ENCODE data around the gene CDC42SE2. TPM values are rescaled to one million over a fixed set of nuclear protein-coding genes. Genes with fewer than 3 reads are reported as not detected.

Gene CDC42SE2
- total RNA-seq, 4 donors from 2014 or later = 23.9 to 29.6 (median 26.4) TPM

DNA sequence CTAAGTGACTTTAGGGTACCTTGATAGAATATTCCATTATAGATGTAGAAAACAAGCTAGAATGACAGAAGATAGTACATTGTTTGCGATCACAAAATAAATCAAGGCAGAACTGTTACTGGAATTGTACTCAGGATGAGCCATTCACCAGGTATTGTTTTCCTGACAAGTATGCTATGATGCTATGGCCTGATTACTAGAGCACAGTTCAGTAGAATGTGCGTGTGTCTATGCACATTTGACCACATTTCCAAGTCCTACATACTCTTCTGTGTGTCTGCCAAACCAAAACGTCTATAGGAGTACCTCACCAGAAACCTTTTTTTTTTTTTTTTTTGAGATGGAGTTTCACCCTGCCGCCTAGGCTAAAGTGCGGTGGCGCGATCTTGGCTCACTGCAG is 43.3 kb upstream of the CDC42SE2 start:
- Histone ChIP-seq H3K27ac (no peak overlapping the region), H3K9me3 (no peaks in the 10 kb centered on the region), H3K4me3 (no peak overlapping the region), H3K27me3 (no peaks in the 10 kb centered on the region), H3K36me3 (no peaks in the 10 kb centered on the region), H3K4me1 (no peaks in the 10 kb centered on the region)
- intact Hi-C loops (cut with DNase I; ENCODE audit: low total_unique reads) (no loop called here), in situ Hi-C loops (cut with MboI; ENCODE audit: low sequenced_read_pairs in 4 of 4) (no loop called here)
- DNase-seq = no peak
- no peak for TF ChIP-seq CTCF (IDR thresholded peaks at IDR 0.05 in 4 of 5, conservative IDR thresholded peaks at IDR 0.05 in 1 of 5)
- no peak for TF ChIP-seq POLR2A (IDR thresholded peaks at IDR 0.05)
- no peak for ATAC-seq

GRCh38 chr5:131221008-131221703 is 42.7 kb upstream of the CDC42SE2 start:
- ATAC-seq = no peak
- TF ChIP-seq POLR2A (IDR thresholded peaks at IDR 0.05) (no peak), CTCF (IDR thresholded peaks at IDR 0.05 in 4 of 5, conservative IDR thresholded peaks at IDR 0.05 in 1 of 5) (no peak)
- in situ Hi-C loops (cut with MboI; ENCODE audit: low sequenced_read_pairs in 4 of 4) = no loop called here

DNA sequence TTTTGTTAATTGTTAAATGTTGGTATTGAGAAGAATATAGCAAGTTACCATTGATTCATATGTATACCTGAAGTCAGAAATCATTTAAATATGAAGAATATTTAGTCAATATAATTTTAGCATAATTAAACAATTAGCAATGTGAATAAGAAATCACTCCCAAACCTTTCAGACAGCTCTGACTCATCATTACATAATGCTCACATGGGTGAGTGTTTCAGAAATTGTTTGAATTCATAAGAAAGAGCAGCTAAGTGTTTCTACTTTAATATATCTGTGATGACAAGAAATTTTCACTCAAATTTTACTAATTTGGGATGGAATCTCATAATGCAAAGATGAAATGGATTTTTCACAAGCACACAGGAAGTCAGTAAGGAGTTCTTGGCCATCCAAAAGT is 42.0 kb upstream of the CDC42SE2 start:
- no peak for TF ChIP-seq CTCF (IDR thresholded peaks at IDR 0.05 in 4 of 5, conservative IDR thresholded peaks at IDR 0.05 in 1 of 5)
- TF ChIP-seq POLR2A (IDR thresholded peaks at IDR 0.05) = no peak
- H3K4me3 ChIP-seq = no peak overlapping the region
- DNase-seq (no peak), ATAC-seq (no peak)
- no peaks in the 10 kb centered on the region for H3K4me1 ChIP-seq
- in situ Hi-C loops (cut with MboI; ENCODE audit: low sequenced_read_pairs in 4 of 4) (no loop called here), intact Hi-C loops (cut with DNase I; ENCODE audit: low total_unique reads) (no loop called here)
- H3K36me3 ChIP-seq = no peaks in the 10 kb centered on the region
- H3K27me3 ChIP-seq = no peaks in the 10 kb centered on the region
- H3K9me3 ChIP-seq = no peaks in the 10 kb centered on the region
- no peak overlapping the region for H3K27ac ChIP-seq

More at GRCh38 chr5:131221008-131221703, 42.7 kb upstream of the CDC42SE2 start:
- H3K4me1 ChIP-seq = no peaks in the 10 kb centered on the region
- H3K27me3 ChIP-seq = no peaks in the 10 kb centered on the region
- no peaks in the 10 kb centered on the region for H3K36me3 ChIP-seq
- no peak overlapping the region for H3K27ac ChIP-seq
- no peak for DNase-seq
- intact Hi-C loops (cut with DNase I; ENCODE audit: low total_unique reads) = no loop called here
- no peaks in the 10 kb centered on the region for H3K9me3 ChIP-seq
- H3K4me3 ChIP-seq = no peak overlapping the region

DNA sequence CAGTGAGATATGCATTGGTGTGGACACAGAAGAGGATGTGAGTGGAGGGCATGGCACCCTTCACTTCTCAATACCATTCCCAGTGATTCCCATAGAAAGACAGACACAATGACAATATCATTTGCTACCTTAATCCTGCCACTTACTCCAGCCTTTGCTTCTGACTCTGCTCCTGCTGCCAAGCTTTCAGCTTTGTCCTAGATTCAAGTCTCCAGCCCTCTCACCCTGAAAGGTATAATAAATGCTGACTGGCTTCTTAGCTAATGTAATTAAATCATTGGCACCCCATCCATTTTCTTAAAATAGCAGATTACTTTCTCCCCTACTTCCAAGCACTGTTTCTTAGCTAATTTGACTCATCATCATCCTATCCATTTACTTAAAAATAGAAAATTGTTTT is 41.1 kb upstream of the CDC42SE2 start:
- Histone ChIP-seq H3K27ac (no peak overlapping the region), H3K4me1 (no peaks in the 10 kb centered on the region), H3K9me3 (no peaks in the 10 kb centered on the region), H3K4me3 (no peak overlapping the region), H3K36me3 (no peaks in the 10 kb centered on the region), H3K27me3 (no peaks in the 10 kb centered on the region)
- intact Hi-C loops (cut with DNase I; ENCODE audit: low total_unique reads) (no loop called here), in situ Hi-C loops (cut with MboI; ENCODE audit: low sequenced_read_pairs in 4 of 4) (no loop called here)
- no peak for ATAC-seq
- DNase-seq = no peak
- TF ChIP-seq POLR2A (IDR thresholded peaks at IDR 0.05) = no peak
- no peak for TF ChIP-seq CTCF (IDR thresholded peaks at IDR 0.05 in 4 of 5, conservative IDR thresholded peaks at IDR 0.05 in 1 of 5)
